Measurements from ENCODE around the gene FTSJ3. TPM values are rescaled to one million over a fixed set of nuclear protein-coding genes. Genes with fewer than 3 reads are reported as not detected.

Gene FTSJ3, protein sequence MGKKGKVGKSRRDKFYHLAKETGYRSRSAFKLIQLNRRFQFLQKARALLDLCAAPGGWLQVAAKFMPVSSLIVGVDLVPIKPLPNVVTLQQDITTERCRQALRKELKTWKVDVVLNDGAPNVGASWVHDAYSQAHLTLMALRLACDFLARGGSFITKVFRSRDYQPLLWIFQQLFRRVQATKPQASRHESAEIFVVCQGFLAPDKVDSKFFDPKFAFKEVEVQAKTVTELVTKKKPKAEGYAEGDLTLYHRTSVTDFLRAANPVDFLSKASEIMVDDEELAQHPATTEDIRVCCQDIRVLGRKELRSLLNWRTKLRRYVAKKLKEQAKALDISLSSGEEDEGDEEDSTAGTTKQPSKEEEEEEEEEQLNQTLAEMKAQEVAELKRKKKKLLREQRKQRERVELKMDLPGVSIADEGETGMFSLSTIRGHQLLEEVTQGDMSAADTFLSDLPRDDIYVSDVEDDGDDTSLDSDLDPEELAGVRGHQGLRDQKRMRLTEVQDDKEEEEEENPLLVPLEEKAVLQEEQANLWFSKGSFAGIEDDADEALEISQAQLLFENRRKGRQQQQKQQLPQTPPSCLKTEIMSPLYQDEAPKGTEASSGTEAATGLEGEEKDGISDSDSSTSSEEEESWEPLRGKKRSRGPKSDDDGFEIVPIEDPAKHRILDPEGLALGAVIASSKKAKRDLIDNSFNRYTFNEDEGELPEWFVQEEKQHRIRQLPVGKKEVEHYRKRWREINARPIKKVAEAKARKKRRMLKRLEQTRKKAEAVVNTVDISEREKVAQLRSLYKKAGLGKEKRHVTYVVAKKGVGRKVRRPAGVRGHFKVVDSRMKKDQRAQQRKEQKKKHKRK
- 54.8 and 59.6 TPM in 2 replicates for total RNA-seq

GRCh38 chr17:63827002-63827800 lies at the start of gene FTSJ3, which contains the start of gene PSMC5:
Gene FTSJ3, minus strand, starts transcription at chr17:63827663. Its CDS starts 761 bp downstream, at chr17:63826902.
Gene PSMC5, plus strand, starts transcription at chr17:63827431. Its CDS starts 60 bp downstream, at chr17:63827491.

DNA sequence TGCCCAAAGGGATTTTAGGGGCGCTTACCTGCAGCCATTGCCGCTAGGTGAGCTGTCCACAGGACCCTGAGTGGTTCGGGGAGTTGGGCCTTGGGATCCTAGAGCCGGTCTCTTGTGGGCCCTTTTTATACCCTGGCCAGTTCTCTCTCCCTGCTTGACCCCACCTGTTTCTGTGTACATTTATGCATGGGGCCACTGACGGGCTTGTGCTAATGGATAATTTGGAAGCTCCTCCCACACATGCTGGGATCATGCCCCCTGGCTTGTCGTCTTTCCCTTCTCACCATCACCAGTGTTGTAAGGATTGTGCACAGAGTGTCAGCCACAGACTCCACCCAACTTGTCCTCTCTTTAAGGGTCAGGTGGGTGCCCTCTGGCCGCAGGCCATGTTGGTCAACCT lies 46.1 kb upstream of the FTSJ3 start, which contains the start of gene CSH2:
TSS of gene CSH2 (minus strand) at position 101 of the 400 bp plus-strand sequence. CDS start at position 38, 63 bp downstream.

GRCh38 chr17:63842540-63843386 lies 15.3 kb upstream of the FTSJ3 start, which contains the start of gene SMARCD2:
Gene SMARCD2, minus strand, starts transcription at chr17:63842685. Its CDS starts 11 bp downstream, at chr17:63842674.

GRCh38 chr17:63774141-63774968 lies 53.1 kb downstream of the FTSJ3 start, which contains the start of gene DDX42:
Gene DDX42, plus strand, starts transcription at chr17:63774170. Its CDS starts 12,880 bp downstream, at chr17:63787050.

GRCh38 chr17:63773272-63774140 lies 54.0 kb downstream of the FTSJ3 start, which contains the start of gene CCDC47:
Gene CCDC47, minus strand, starts transcription at chr17:63773597. Its CDS starts 7,422 bp downstream, at chr17:63766175.

Other genes with a start within 250 kb of the FTSJ3 start
- gene TACO1, start 226.8 kb downstream of the FTSJ3 start, total RNA-seq, result 11.3 and 14.5 TPM in 2 replicates
- 104 and 105 TPM in 2 replicates for gene MAP3K3, start 205.2 kb downstream of the FTSJ3 start, total RNA-seq
- 19.3 and 28.1 TPM in 2 replicates for gene LIMD2, start 127.5 kb downstream of the FTSJ3 start, total RNA-seq
- gene STRADA, start 85.9 kb downstream of the FTSJ3 start, total RNA-seq, result 22.4 and 26.8 TPM in 2 replicates
- 116 and 130 TPM in 2 replicates for gene CCDC47, start 54.1 kb downstream of the FTSJ3 start, total RNA-seq
- 56.3 and 57.5 TPM in 2 replicates for gene DDX42, start 53.5 kb downstream of the FTSJ3 start, total RNA-seq
- gene PSMC5, start 232 bp downstream of the FTSJ3 start, total RNA-seq, result 78.1 and 83.1 TPM in 2 replicates
- 46.7 and 60.8 TPM in 2 replicates for gene SMARCD2, start 15.0 kb upstream of the FTSJ3 start, total RNA-seq
- not detected in 2 replicates for gene CSH2, start 46.0 kb upstream of the FTSJ3 start, total RNA-seq
- not detected in 2 replicates for gene GH2, start 54.3 kb upstream of the FTSJ3 start, total RNA-seq
- not detected in 2 replicates for gene CSH1, start 68.9 kb upstream of the FTSJ3 start, total RNA-seq
- gene CSHL1, start 83.6 kb upstream of the FTSJ3 start, total RNA-seq, result not detected in 2 replicates
- gene GH1, start 91.2 kb upstream of the FTSJ3 start, total RNA-seq, result not detected in 2 replicates
- gene CD79B, start 104.7 kb upstream of the FTSJ3 start, total RNA-seq, result 0.22 and 0.43 TPM in 2 replicates
- gene SCN4A, start 145.3 kb upstream of the FTSJ3 start, total RNA-seq, result under 0.01 TPM in 2 replicates
- gene PRR29, start 170.7 kb upstream of the FTSJ3 start, total RNA-seq, result 0.54 and 0.60 TPM in 2 replicates
- gene ICAM2, start 193.0 kb upstream of the FTSJ3 start, total RNA-seq, result 99.0 and 162 TPM in 2 replicates